Neural cell (in vitro differentiated cells): Measurements from ENCODE around the gene SPINK8.

Experiments
- EP300 ChIP-seq: fragments of 450-650 bp; conservative IDR thresholded peaks from 2 replicates; pipeline ENCODE4 v1.6.1; 2014; ENCODE audit warnings: antibody characterized with exemption, mild to moderate bottlenecking, moderate library complexity; ENCODE audit not compliant: poor library complexity, severe bottlenecking
- EZH2 ChIP-seq: fragments of 200-600, 300-800 bp; shearing (Covaris generic), sonication (generic); IDR thresholded peaks from 2 replicates; pipeline ENCODE4 v1.6.1; 2014; ENCODE audit warnings: antibody characterized with exemption, low read length, borderline replicate concordance, mild to moderate bottlenecking; ENCODE audit not compliant: insufficient read depth, poor library complexity, severe bottlenecking
- POLR2AphosphoS5 ChIP-seq: IDR thresholded peaks from 2 replicates; pipeline ENCODE4 v1.6.1; 2012
- SMC3 ChIP-seq: fragments of 450-650 bp; conservative IDR thresholded peaks from 2 replicates; pipeline ENCODE4 v1.6.1; 2014; ENCODE audit warnings: antibody characterized with exemption, mild to moderate bottlenecking, moderate library complexity; ENCODE audit not compliant: poor library complexity
- TAF1 ChIP-seq: IDR thresholded peaks from 2 replicates; pipeline ENCODE4 v1.6.1; 2012; ENCODE audit warnings: low read depth
- TF ChIP-seq, protein P1 (sequence below): fragments of 450-650 bp; IDR thresholded peaks from 2 replicates; pipeline ENCODE4 v1.5.1; 2014; ENCODE audit warnings: antibody characterized with exemption, mild to moderate bottlenecking, moderate library complexity; ENCODE audit not compliant: poor library complexity, severe bottlenecking
- TF ChIP-seq, protein P2 (sequence below): IDR thresholded peaks from 2 replicates; pipeline ENCODE4 v1.6.1; 2012; ENCODE audit warnings: borderline replicate concordance

DNA sequence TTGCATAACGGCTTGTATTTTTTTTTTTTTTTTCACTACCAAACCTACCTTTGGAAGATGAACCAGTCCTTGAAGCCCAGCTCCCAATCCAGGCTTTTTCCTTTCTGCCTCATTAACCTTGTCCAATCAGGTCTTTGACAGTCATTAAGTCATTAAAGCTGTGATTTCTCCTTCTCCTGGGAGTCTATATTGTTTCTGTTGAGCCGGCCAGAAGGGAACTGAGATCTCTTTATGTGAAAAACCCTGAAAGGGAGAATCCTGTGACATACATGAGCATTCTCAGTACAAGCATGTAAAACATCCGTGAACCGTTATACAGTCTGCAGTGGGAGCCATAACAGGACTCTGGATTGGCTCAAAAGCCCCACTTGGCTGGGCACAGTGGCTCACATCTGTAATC, 52.6 kb downstream of the SPINK8 start:
- TF ChIP-seq, protein P1, sequence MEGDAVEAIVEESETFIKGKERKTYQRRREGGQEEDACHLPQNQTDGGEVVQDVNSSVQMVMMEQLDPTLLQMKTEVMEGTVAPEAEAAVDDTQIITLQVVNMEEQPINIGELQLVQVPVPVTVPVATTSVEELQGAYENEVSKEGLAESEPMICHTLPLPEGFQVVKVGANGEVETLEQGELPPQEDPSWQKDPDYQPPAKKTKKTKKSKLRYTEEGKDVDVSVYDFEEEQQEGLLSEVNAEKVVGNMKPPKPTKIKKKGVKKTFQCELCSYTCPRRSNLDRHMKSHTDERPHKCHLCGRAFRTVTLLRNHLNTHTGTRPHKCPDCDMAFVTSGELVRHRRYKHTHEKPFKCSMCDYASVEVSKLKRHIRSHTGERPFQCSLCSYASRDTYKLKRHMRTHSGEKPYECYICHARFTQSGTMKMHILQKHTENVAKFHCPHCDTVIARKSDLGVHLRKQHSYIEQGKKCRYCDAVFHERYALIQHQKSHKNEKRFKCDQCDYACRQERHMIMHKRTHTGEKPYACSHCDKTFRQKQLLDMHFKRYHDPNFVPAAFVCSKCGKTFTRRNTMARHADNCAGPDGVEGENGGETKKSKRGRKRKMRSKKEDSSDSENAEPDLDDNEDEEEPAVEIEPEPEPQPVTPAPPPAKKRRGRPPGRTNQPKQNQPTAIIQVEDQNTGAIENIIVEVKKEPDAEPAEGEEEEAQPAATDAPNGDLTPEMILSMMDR, result no peak
- no peak for TF ChIP-seq EP300
- TF ChIP-seq SMC3, result no peak
- no peak for TF ChIP-seq TAF1
- TF ChIP-seq EZH2, result no peak
- TF ChIP-seq POLR2AphosphoS5, result no peak
- TF ChIP-seq, protein P2, sequence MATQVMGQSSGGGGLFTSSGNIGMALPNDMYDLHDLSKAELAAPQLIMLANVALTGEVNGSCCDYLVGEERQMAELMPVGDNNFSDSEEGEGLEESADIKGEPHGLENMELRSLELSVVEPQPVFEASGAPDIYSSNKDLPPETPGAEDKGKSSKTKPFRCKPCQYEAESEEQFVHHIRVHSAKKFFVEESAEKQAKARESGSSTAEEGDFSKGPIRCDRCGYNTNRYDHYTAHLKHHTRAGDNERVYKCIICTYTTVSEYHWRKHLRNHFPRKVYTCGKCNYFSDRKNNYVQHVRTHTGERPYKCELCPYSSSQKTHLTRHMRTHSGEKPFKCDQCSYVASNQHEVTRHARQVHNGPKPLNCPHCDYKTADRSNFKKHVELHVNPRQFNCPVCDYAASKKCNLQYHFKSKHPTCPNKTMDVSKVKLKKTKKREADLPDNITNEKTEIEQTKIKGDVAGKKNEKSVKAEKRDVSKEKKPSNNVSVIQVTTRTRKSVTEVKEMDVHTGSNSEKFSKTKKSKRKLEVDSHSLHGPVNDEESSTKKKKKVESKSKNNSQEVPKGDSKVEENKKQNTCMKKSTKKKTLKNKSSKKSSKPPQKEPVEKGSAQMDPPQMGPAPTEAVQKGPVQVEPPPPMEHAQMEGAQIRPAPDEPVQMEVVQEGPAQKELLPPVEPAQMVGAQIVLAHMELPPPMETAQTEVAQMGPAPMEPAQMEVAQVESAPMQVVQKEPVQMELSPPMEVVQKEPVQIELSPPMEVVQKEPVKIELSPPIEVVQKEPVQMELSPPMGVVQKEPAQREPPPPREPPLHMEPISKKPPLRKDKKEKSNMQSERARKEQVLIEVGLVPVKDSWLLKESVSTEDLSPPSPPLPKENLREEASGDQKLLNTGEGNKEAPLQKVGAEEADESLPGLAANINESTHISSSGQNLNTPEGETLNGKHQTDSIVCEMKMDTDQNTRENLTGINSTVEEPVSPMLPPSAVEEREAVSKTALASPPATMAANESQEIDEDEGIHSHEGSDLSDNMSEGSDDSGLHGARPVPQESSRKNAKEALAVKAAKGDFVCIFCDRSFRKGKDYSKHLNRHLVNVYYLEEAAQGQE, result no peak
